DMS153 (cell line): ENCODE data around the gene LFNG.

Experiments used
- DNase-seq: peaks from one replicate; lab custom pipeline; 2025; lab: John Stamatoyannopoulos, UW

The LFNG gene

GRCh38 chr7:2572101-2572842 is 52.7 kb downstream of the LFNG start:
- no peak for DNase-seq

GRCh38 chr7:2573761-2574160 is 54.2 kb downstream of the LFNG start:
- no peak for DNase-seq

GRCh38 chr7:2575046-2575732 is 55.6 kb downstream of the LFNG start:
- no peak for DNase-seq

GRCh38 chr7:2575733-2576340 is 56.3 kb downstream of the LFNG start:
- DNase-seq, result no peak

GRCh38 chr7:2576742-2577491 is 57.3 kb downstream of the LFNG start:
- no peak for DNase-seq
